NCI-H2081 (cell line): Measurements from ENCODE around the gene RAB35.

ENCODE experiments used
- DNase-seq, 2 experiments: peaks; one replicate each; lab custom pipeline; 2025; lab: John Stamatoyannopoulos, UW

Gene RAB35

DNA sequence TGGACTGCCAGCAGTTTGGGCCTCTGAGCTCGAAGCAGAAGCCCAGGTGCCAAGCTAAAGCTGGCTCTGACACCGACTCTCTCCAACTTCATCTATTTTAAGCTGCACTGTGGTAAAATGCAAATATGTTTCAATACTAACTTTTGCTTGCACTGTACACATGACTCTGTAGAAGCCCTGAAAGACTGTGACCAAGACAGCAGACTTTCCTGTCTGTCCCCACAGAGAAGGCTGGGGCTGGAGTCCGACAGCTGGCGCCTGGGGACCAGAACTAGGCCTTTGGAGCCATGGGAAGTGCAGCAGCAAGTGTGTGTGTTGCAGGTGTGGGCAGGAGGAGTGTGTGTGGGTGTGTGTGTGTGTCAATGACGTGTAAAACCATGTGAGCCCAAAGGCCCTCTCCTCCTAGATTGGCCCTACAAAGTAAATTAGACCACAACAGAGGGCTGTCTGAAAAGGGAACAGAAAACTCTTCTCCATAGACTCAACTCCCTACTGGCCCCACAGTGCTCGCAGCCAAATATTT is 16.4 kb upstream of the RAB35 start:
- no peak for DNase-seq

DNA sequence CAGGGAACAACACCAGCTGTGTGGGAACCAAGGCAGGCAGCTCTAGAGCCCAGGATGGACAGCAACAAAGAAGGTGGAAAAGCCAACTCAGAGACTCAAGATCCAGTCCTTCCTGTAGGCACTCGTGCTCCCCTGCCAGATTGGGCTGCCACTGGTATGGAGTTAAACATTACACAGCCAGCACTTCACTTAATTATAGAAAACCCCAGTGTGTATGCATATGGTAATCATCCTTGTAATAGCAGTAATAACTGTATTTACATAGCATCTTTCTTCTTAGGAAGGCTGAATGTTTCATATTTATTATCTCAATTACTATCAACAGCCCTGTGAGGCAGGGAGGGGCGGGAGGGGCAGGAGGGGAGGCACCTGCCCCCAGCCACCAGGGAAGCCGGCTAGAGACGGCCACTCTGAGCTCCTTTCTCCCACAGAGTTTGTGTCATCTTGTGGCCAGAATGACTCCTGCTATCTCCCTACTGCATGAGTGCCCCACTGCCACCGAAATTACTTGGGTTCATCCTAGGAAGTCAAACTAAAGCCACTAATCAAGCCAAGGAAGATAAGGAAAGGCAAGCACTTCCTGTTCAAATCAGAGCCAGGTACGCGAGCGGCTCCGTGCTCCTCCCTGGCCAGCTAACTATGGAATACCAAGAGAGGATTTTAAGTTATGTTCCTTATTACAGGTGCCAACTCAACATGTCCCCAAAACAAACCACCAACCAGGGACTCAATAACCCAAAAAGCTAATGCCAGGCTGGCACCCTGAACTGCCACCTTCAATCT is 15.7 kb upstream of the RAB35 start:
- DNase-seq: peak; percentile 27 to 70

DNA sequence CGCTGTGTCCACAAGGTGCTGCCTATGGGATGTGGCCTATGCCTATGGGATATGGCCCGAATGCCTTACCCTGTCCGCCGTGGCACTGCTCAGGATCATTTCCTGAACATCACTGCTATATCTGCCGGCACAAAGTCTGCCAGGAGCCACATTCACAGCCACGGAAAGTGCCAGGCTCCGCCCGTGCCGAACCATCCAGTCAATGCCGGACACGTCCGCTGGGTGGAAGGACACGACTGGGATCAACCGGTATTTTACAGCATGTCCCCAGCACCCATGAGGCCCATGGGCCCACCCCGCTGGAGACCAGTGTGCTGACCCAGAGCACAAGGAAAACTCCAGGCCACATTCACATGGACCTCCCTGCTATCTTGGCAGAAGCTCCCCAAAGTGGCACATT is 14.6 kb upstream of the RAB35 start:
- DNase-seq: no peak

DNA sequence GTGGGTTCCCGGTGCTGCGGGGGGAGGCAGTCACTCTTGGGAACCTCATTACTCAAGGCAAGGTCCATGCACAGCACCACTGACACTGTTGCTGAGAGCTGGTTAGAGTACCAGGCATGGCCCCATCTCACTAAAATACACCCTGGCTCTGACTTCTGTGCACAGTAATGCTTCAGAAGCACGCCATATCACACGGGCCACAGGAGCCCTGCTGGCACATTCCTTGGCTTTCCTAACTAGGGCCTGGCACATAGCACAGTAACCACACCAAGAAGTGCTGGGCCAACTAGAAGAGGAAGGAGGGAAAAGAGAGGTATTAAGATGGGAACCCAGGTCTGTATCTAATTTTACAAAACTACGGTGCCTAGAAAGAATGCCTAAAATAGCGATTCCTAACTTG is 13.5 kb upstream of the RAB35 start:
- DNase-seq: no peak

DNA sequence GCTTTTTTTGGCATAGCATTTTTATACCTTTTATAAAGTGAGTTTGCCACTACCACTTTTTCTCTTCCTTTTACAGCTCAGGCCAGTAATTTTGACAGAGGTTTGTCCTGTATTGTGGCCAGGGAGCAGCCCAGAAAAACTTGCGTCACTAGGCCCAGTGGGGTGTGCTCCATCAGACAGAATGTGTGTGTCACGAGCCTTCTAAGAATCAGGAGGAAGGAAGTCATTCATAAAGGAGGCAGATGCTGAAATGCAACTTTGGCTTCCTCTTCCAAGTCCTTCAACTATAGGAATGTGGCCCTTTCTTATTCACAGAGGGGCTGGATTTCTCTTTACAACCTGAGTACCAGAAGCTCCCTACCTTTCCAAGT is 10.1 kb upstream of the RAB35 start:
- DNase-seq: no peak

DNA sequence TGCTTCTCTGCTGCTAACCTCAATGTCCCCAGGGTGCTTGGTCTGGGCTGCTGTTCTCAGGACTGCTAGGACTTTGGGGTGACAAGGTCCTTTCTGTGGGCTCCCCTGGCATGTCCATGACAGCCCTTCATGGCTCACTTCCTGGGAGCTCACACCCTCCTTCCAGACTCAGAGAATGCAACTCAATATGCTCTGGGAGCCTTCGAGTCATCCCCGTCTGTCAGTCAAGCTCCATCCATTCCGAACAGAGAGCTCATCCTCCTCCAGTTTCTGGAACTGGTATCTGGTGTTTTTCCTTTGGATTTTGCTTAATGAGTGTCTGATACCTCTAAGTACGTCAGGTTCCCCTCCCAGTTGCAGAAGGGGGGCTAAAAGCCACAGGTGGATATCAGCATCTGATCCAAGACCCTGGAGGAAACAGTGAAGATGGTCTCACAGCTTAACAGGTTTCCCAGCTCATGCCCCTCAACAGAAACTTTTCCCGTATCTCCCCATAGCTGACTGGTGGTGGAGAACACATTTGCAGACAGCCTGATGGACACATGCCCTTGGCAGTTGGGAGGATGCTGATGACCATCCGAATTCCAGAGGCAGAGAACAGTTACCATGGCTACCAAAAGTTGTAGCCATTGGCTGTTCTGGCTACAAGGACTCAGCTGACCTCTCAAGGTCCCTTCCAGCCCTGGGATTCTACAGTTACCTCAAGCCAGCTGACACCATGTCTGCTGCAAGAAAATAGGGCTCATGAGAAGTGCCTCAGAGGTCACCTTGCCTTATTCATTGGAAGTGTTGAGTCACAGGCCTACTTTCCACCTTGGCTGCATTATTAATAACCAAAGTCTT is 9.5 kb upstream of the RAB35 start:
- no peak for DNase-seq

DNA sequence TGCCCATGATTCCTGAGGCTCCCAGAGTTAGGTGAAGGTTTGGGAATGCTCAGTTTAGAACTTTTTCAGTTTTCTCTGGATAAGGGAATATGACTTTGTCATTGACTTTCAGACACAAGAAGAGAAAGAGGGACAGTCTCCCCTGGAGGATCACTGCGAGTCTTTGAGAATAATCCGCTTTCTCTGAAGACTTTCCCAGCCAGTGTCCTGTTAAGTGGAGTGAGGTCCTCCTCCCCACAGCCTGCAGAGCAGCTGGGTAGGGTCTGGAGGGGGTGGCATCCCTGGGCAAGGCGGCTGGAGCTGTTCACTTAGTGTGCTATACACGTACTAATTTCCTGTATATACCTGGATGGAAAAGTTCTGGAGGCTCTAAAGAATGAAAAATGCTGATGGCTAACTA is 8.5 kb upstream of the RAB35 start:
- no peak for DNase-seq

DNA sequence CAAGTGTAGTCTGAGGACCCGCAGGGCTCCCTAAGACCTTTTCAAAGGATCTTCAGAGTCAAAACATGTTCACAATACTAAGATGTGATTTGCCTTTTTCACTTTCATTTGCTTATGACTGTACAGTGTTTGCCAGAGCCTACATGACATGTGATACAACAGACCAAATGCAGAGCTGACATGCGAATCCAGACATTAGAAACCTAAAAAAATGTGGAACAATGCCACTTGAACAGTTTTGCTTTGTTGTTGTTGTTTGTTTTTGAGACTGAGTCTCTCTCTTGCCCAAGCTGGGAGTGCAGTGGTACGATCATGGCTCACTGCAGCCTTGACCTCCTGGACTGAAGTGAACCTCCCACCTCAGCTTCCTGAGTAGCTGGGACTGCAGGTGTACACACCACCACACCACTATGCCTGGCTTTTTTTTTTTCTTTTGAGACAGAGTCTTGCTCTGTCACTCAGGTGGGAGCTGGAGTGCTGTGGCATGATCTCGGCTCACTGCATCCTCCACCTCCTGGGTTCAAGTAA is 5.3 kb upstream of the RAB35 start:
- no peak for DNase-seq

DNA sequence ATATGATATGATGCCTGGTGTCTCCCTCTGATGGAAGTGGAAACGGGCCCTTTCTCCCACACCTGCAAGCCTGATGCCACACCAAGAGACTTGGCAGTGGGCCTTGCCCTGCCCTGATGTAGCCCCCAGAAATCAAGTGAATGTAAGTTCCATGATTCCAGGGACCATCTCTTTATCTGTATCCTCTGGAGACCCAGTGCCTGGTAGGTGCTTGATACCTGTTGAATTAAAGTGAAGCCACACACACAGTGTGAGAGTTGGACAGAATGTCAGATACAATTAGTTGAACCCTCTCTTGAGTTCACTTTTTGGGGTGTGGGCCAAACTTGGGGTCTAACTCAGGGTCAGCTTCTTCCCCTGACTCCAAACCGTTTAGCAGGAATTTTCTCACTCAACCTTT is 4.8 kb upstream of the RAB35 start:
- DNase-seq: no peak

DNA sequence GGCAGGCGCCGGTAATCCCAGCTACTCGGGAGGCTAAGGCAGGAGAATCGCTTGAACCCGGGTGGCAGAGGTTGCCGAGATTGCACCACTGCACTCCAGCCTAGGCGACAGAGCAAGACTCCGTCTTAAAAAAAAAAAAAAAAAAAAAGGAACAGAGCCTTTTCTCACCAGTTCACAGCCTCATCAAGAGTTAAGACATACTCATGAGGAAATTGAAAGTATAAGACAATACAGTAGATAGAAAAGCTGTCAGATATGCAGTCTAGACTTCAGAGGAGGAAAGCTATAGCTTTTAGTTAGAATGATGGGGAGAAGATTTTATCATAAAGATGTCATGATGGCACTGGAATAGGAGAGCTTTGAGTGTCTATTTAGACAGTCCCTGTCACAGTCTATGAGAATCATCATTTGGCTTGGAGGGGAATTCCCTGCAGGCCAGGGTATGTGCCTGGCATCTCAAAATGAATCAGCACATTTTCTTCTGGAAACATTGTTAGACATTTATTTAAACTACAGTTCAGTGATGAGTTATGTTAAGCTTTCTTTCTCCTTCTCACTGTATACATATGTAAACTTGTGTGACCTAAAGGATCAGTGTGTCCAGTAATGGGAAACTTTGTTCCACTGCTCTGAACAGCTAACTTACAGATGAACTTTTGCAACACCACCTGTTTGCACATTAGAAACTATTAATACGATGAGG is 2.9 kb upstream of the RAB35 start:
- no peak for DNase-seq

DNA sequence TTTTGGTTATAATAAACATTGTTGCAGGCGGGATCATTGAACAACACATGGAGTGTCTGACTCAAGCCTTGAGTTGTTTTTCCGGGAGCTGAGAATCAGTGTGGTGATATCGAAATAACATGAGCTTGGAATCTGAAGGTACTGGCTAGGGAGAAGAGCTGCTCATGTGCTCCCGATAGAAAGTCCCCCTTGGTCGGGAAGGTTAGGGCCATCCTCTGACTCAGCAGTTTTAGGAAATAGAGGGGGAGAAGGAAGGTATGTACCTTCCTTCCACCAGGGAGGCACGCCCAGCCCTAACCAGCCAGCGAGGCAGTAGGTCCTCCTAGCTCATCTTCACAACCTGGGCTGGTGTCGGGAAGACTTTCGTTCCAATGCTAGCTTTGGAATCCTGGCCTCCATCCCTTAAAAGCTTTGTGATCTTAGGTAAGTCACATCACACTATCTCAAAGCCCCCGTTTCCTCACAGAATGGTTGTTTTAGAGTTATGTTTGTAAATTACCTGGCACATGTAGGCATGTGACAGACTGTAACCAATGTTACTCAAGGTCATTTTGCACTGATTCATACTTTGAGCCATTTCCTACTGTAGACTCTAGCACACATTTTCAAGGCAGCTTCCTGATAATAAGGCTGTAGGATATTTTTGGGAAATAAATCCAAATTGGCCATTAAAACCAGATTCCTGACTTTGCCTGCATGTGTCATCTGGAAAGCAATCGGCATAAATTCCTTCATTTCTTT is 1.9 kb upstream of the RAB35 start:
- DNase-seq: peak in 1 of 2 experiments; percentile 20

DNA sequence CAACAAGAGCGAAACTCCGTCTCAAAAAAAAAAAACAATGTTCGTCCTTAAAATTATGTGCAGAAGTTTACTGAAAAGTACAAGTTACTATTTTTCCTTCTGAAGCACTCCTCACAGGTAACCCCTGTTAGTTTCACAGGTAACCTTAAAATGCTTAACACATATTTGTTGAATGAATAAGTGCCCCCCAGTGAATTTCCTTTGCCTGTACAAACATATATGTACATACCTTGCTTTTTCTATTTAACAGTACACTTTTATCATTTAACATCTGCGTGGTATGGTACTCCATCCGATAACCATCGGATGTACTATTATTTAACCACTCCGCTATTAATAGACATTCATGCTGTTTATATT is 1.4 kb upstream of the RAB35 start:
- DNase-seq: no peak

DNA sequence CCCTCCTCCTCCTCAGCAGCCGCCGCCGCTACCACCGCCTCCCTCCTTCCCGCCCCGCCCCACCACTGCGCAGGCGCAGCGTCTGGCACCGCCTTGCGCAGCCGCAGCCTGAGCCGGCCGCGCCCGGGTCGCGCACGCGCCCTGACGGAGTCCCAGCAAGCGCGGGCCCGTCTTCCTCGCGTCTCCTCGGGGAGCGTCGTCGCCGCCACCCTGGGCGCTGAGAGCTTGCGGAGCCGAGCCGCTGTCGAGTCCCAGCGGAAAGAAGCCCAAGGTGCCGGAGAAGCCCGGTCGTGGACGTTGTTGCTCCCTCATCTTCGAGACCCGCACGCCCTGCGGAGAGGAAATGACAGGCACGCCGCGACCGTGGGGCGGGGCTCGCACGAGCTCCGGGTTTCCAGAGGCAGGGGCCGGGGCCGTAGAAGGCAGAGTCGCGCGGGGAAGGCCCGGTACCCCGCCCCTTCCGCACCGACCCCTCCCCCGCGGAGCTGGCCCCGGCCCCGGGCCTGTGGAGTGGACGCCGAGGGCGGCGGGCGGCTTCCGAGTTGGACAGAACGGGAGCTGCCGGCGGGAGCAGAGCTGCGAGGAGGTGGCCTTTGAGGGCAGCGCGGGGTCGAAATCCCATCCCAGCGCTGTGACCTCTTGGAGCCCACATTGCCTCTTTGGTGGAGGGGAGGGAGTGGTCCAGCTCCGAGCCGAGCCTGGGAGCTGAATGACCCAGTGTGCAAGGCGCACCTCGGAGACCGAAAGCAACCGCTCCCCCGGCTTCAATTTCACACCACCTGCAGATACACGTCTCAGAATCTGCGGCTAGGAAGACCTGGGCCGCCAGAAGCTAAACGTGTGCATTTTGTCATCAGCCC is 469 bp upstream of the RAB35 start:
- peak; percentile 91 to 94 for DNase-seq

DNA sequence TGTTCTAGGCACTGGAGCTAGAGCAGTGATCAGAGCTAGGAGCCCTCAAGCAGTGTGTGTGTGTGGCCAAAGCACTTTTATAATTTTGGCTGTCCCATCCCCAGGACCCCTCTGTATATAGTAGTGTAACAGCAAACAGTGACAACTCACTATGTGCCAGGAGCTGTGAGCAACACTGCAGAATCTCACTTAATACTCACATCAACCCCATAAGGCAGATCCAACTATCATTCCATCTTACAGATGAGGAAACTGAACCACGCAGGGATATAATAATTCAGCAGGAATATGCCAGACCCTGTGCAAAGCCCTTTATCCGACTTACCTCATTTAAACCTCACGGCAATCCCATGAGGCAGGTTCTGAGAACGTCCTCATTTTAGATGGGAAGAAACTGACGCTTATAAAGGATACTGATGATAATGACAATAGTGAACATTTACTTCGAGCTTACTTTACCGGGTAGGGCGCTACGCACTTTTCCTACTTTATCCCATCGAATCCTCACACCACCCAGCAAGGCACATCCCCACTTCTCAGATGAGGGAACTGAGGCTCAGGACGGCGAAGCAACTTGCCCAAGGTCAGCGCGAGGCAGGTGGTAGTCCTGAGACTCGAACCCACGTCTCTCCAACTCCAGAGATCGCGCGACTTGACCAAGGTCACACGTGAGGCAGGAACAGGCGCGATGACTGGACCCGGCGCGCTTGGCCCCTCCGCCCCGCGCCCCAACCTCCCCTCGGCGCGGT is 687 bp downstream of the RAB35 start:
- DNase-seq: peak in 1 of 2 experiments; percentile 37

DNA sequence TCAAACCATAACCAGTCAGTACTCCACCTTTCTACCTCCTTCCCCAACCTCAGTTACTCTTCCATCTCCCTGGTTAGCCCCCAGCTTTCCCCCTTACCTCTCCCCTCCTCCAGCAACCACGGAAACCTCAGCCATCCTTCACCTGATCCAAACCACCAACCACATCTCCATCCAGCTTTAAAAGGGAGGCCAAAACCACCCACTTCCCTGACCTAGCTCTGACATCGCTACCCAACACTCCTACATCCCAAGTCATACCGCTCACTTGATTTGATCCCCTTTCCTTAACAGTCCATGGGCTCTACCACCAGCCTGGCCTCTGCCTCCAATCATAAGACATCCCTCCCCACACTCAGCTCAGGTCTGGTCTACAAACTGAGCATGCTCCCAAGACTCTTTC is 1.5 kb downstream of the RAB35 start:
- DNase-seq: no peak

DNA sequence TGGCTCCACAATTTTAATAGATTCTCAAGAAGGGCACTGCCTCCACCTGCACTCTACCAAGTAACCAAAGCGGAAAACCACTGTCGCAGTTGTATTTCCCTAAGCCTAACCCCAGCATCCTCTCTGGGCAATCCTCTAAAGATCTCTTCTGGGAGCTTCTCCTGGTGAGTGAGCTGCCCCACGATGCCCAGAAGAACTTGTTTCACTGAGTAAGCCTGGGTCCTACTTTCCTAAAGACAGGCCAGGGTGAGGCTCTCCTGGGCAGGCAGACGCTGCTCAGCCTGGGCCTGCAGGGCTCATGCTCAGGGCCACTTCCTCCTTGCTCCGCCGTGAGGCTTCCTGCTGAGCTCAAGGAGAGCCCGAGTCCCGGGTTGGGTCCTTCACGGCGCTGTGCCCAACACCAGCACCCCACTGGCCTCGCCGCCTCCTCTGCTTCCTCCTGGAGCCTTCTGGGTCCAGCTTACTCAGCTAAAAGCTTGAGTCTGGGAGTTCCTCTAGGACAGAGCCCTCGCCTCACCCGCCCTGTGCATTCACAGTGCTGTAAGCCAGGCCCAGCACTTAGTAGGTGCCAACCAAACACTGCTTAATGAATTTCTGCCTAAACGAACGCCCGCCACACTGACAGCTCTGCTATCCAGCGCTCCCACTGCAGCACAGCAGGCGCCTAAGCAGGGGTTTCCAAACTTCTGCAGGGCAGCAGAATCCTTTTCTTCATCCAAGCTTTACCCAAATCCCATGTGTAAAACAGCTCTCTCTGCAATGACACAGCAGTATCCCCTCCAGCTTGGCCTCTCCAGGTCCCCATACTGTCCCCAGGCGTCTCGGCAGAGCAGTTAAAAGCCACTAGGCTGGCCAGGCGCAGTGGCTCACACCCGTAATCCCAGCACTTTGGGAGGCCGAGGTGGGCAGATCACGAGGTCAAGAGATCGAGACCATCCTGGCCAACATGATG is 5.7 kb downstream of the RAB35 start:
- no peak for DNase-seq

DNA sequence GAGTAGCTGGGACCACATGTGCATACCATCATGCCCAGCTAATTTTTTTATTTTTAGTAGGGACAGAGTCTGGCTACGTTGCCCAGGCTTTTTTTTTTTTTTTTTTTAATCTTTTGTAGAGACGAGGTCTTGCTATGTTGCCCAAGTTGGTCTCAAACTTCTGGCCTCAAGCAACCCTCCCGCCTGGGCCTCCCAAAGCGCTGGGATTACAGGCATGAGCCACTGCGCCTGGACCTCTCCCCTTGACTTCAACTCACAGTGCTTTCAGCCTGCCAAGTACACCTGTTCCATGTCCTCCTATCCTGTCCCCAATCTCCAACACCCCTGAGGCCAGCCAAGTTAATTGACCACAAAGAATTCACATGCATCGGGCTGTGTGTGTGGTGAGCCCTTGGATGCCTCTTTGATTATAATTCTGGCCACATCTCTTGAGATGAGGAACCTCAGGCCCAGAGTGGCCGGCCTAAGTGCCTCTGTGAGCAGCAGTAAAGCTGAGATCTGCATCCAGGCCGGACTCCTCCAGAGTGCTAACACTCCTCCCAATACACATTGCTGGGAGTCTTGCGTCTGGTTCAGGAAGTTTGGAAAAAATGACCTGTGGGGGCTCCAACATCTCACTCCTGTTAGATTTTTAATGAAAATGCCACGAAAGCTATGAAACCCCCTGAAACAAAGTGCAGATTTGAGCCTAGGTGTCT is 6.8 kb downstream of the RAB35 start:
- DNase-seq: no peak

DNA sequence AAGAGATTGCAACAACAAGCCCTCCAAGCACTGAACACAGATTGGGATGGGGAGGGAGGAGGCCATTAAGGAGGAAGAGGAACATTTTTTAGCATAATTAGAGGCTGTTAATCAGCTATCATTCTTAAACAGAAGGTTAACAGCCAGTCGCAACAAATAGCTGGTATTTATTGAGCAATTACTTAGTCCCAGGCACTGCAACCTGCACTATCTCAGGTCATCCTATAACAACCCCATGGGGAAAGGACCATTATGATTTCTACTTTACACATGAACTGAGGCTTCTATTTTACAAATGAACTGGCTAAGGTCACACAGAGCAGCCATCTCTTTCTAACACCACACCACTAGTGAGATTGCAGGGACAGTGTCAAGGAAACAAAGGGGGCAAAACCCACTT is 10.4 kb downstream of the RAB35 start:
- DNase-seq: no peak
